H54 (cell line): Measurements from ENCODE around the gene SPOCK1.

Source experiments
- DNase-seq: peaks from one replicate; pipeline ENCODE4 v3.0.0; 2011; ENCODE audit warnings: low spot score, mixed read lengths; ENCODE audit not compliant: insufficient read length
- FAIRE-seq: peaks from 3 replicates; lab custom pipeline; 2011; peaks lifted over from hg19 to GRCh38; lab: Jason Lieb, UNC
- POLR2A ChIP-seq: IDR thresholded peaks from 2 replicates; pipeline ENCODE4 v1.6.1; 2011; ENCODE audit warnings: low read depth, mild to moderate bottlenecking, low read length

The SPOCK1 gene

DNA sequence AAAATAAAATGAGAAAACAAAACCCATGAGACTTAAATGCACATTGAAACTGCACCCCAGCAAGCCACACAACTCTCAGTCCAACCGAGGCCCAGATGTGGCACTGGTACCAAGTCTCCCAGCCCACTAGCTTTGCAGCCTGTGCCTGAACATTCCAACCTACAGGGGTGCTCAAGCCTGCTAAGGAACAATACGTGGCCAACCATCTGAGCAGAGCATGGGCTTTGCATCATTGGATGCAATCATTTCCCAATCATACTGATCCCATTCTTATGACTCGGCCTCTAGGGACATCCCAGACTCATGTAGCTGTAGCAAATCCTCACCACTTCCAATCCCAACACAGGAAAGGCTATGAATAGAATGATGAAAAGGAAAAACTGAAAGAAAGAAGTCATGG is 297.2 kb downstream of the SPOCK1 start:
- no peak for TF ChIP-seq POLR2A
- FAIRE-seq (no peak), DNase-seq (no peak)

DNA sequence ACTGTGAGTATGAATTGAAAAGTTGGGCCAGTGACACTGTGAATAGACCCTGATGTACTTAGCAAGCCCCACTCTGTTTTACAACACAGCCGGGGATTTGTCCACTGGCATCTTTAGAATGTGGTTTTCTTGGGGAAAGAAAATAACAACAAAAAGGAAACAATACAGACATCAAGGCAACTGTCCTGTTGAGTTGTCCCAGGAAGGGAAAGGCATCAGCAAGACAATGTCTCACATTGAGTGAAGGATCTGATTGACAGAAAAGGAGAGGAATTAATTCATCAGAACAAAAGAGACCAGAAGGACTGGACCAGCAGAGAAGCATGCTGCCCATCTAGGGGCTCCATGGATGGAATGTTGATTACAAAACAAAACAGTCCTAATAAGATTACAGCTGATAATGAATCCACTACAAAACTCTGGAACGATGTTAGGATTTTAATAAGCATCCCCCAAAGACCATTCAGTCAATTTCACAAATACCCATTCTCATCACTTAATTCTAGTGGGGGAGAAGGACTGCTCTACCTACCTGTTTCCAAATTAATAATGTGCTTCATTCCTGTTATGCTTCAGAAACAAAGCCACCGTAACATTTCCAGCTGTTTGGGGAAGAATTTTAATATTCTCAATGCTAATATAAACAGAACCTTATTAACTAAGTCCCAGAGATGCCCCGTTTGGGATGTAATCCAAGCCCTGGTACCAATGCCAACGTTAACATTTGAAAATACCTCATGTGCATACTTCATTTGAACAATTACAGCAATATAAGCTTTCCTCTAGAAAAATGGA is 298.0 kb downstream of the SPOCK1 start:
- FAIRE-seq = no peak
- no peak for DNase-seq
- no peak for TF ChIP-seq POLR2A

DNA sequence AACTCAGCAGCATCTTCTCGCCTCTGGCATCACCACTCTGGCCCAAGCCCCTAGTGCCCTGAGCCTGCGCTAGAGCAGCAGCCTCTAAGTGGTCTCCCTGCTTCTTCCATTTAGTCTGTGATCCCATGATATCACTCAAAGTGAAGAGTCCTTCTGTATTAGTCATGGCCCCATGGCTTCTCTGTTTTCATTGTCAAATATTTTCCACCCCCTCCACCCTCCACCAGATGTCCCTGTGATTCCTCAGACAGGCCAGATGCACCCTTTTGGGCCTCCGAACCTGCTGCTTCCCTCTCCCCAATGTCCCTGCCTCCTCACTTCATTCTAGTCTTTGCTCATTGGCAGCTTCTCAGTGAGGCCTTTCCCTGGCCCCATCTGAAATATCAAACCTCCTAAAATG is 299.2 kb downstream of the SPOCK1 start:
- TF ChIP-seq POLR2A = no peak
- no peak for FAIRE-seq
- DNase-seq = no peak

DNA sequence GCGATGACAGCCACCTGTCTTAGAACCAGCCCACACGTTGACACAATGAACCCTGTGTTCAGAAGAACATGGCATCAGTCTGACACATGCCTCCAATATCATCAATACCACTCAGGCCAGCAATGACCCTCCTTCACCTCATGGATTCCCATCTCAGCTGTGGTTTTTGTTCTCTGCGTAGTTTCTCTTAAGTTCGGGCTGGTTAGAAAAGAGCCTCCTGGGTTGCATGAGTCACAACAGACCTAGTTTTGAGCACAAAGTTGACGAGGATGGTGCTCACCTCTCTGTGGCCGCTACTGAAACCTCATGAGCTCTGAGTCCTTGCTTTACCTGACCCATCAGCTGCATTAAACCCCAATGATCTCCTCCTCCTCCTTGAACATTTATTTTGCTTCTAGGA is 299.9 kb downstream of the SPOCK1 start:
- DNase-seq = no peak
- TF ChIP-seq POLR2A = no peak
- no peak for FAIRE-seq

DNA sequence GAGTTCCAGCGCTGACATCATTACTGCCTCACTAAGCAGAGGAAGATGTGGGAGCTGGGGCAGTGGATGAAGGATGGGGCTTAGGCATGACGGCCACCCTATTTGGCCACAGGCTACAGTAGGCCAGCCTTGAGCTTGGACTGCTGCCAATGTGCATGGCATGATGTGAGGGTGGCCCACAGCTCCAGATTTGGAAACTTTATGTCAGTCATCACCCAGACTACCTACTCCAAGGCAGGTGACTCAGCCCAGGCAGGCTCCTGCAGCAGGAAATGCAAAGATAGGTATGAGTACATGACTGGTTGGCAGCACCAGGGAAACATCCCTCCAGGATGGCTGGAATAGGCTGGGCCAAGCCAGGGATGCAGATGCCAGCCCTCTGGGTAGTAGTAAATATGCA is 303.6 kb downstream of the SPOCK1 start:
- no peak for DNase-seq
- no peak for TF ChIP-seq POLR2A
- no peak for FAIRE-seq

DNA sequence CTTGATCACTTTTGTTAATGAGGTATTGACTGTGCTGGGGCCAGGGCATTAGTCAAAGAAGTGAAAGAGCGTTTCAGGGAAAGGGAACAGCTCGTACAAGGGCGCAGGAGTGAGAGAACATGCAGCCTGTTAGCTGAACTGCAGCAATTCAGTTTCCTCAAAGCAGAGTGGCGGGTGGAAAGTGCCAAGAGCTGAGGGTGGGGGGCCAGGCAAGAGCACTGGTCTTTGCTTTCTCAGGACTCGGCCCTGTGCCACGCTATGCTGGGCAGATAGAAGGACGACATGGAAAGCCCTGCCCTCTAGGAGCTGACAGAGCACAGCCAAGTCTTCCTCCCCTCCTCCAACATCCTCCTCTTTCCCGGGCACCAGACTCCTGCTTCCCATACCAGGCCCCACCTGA is 304.8 kb downstream of the SPOCK1 start:
- FAIRE-seq = no peak
- DNase-seq = no peak
- no peak for TF ChIP-seq POLR2A

DNA sequence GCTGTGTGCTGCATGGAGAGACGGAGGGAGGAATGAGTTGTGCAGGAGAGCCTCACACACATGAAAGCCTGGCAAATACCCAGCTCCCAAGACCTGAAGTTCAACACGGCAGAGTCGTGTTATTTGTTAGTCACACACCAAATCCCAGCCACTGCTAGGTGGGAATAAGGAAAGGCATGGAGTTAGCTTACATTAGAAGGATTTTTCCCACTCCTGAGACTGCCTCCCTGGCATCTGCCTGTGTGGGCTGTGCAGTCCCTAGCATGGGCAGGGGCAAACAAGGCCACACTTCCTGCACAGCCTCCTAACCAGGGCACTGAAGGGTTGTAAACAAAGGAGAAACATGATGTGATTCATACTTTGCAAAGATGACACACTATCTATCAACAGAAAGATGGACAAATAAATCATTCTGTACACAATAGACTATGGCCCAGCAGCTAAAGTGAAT is 306.8 kb downstream of the SPOCK1 start:
- TF ChIP-seq POLR2A = no peak
- FAIRE-seq = no peak
- DNase-seq = no peak

DNA sequence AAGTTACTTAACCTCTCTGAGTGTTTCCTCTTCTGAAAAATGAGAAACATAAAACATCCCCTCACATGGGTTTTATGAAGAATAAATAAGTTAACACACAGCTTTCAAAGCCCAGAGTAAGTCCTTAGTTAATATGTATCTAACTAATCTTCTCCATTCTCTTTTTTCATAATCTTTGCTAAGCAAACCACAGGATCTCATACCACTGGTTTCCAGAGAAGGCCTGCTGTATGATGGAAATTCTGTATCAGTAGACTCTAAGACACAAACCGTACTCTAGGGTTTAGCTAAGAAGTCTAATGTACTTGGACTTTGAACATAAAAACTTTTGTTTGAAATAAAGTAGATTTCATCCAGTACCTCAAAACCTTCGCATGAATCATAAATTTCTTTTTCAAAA is 307.9 kb downstream of the SPOCK1 start:
- no peak for TF ChIP-seq POLR2A
- no peak for DNase-seq
- no peak for FAIRE-seq

DNA sequence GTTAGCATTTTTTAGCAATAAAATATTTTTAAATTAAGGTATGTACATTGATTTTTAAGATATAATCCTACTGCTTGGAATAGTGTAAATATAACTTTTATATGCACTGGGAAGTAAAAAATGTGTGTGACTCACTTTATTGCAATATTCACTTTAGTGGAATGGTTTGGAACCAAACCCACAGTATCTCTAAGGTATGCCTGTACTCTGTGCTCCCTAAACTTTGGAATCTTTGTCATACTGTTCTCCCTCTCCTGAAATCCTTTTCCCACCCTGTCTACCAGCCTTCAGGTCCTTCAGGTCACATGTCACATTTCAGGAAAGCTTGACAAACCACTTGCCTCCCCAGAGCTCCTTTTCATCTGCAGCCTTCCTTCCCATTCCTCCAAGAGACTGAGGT is 308.7 kb downstream of the SPOCK1 start:
- no peak for FAIRE-seq
- no peak for DNase-seq
- no peak for TF ChIP-seq POLR2A

DNA sequence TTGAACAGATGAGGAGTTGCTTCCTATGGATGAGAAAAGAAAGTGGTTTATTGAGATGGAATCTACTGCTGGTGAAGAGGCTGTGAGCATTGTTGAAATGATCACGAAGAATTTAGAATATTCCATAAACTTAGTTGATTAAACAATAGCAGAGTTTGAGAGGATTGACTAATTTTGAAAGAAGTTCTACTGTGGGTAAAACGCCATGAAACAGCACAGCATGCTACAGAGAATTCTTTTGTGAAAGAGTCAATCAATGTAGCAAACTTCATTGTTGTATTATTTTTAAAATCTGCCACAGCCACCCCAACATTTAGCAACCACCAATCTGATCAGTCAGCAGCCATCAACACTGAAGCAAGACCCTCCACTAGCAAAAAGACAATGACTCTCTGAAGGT is 309.1 kb downstream of the SPOCK1 start:
- DNase-seq (no peak), FAIRE-seq (no peak)
- no peak for TF ChIP-seq POLR2A

DNA sequence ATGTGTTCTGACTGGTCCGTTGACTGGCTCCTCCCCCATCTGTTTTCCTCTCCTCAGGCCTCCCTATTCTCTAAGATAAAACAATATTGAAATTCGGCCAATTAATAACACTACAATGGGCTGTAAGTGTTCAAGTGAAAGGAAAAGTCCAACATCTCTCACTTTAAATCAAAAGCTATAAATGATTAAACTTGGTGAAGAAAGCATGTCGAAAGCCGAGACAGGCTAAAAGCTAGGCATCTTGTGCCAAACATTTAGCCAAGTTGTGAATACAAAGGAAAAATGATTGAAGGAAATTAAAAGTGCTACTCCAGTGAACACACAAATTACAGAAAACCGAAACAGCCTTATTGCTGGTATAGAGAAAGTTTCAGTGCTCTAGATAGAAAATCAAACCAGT is 310.6 kb downstream of the SPOCK1 start:
- DNase-seq = no peak
- no peak for FAIRE-seq
- no peak for TF ChIP-seq POLR2A

DNA sequence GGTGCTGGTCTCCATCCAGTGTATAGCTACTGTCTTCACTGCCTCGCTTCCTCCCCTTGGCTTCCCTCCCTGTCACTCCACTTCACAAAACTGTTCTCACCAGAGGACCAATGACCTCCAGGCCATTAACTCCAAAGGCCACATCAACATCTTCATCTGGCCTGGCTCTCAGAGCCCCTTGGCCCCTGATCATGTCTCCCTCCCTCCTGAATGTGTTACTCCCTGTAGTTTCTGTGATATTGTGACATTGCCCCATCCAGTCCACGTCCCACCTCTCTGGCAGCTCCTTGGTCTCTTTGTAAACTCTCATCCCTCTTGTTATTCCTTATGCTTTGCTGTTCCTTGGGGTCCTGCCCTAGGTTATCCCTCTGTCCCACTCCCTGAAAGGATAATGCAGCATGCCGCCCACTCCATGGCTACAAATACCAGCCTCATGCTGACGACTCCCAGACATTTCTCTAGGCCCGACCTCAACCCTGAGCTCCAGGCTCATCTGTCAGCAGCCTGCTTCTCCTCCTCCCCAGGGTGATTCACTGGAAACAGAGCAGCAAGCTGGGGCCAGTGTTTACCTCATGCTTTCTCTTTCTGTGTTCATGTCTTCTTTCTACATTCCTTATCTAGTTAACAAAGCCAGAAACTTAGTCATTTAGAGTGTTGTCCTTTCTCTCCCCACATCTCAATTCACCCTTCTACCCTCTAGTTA is 312.2 kb downstream of the SPOCK1 start:
- TF ChIP-seq POLR2A = no peak
- no peak for FAIRE-seq
- no peak for DNase-seq

DNA sequence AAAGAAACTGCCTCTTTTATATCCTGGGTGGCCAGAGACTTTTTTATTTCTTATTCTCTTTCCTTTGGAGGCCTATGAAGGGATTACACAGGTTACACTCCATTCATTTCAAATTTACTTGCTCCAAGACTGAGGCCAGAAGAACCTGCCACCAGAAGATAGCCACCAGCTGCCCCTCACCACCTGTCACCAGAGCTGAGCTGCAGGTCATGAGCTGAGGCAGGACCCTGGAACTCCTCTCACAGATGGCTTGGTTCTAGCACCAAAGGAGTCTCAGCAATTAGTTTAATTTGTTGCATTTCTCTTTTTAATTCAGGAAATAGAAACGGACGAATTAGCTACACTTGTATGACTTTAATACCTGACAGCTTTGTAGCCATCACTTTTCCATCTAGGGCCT is 313.9 kb downstream of the SPOCK1 start:
- TF ChIP-seq POLR2A = no peak
- FAIRE-seq (no peak), DNase-seq (no peak)

DNA sequence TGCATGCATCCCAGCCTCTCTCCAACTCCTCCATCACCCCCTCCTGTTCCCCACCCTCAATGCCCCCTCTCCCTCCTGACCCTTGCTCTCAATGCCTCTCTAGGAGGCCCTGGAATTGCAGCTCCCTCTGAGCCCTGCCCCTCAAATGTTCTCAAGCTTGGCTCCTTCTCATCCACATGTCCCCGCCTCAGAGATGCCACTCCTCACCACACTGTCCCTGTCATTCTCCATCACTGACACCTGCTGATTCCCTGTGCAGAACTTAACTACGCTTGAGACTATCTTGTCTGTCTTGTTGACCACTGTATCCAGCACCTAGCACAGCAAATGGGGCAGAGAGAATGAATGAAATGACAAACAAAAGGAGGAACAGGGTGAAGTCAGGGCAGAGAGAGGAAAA is 314.4 kb downstream of the SPOCK1 start:
- no peak for DNase-seq
- no peak for TF ChIP-seq POLR2A
- FAIRE-seq = no peak

DNA sequence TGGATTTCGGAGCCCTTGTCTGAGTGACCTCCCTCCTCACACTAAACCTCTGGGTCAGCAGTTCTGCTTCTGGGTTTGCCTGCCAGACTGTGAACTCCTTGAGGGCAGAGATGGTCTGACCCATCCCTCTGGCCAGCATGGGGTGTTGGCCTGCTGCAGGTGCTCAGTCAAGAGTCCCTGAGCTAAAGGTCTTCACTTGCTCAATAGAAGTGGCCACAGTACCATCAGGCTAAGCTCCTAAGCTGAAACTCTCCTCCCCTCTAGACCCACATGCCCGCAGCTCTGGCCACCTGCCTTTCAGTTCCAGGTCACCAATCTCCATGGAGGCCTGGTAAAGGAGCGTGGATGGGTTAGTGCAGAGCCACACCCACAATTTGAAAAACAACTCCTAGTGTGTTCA is 316.6 kb downstream of the SPOCK1 start:
- DNase-seq (no peak), FAIRE-seq (no peak)
- TF ChIP-seq POLR2A = no peak

DNA sequence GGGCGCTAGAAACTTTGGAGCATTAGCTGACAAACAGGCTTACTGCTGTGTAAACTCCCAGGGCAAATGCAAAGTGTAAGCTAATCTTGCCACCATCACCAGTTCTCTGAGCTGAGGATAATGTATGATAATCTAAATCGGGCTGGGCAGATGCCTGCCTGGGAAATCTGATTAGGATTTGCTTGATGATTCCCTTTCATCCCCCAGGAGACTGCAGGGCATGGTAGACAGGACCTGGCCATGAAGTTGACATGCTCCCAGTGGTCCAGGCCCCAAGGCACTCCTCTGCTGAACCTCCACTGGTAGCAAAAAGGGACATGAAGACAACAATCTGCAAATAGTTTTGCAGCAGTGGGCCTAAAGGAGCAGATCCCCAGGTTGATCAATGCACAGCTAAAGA is 317.5 kb downstream of the SPOCK1 start:
- no peak for DNase-seq
- no peak for FAIRE-seq
- TF ChIP-seq POLR2A = no peak
